HCT116 (cell line): ENCODE results near the gene ABHD16B. TPM values are rescaled to one million over a fixed set of nuclear protein-coding genes. Genes with fewer than 3 reads are reported as not detected.

Experiments
- ATAC-seq: fragments of 200-7000 bp; cut with Tn5 transposase; 2 replicates; pipeline ENCODE4 v1.9.1; 2020; ENCODE audit warnings: mild to moderate bottlenecking, moderate library complexity
- BruUV-seq: library from RNA; stranded (reverse); fragments of 400-500 nt; replicated peaks from 2 replicates; lab custom pipeline; 2021; lab: Mats Ljungman, UMichigan
- CTCF ChIA-PET: fragments of 300-600 bp; sonication (Branson Sonifier 250); formaldehyde crosslinking; loops from one replicate; lab custom pipeline; 2021; ENCODE audit warnings: antibody characterized with exemption; lab: Charles Lee
- POLR2A ChIA-PET: fragments of 300-600, 350-600 bp; sonication (Branson Sonifier 250); formaldehyde crosslinking; loops from one replicate; lab custom pipeline; 2021; ENCODE audit warnings: antibody characterized with exemption; lab: Charles Lee
- RAD21 ChIA-PET, 2 experiments: fragments of 300-600 bp; sonication (Branson Sonifier 250); formaldehyde crosslinking; loops; one replicate each; lab custom pipeline; 2023; ENCODE audit warnings: low total read pairs in 2 of 2; ENCODE audit not compliant: uncharacterized antibody in 2 of 2, unreplicated experiment in 2 of 2, low non-redundant PET in 1 of 2; lab: Charles Lee
- DNase-seq: peaks from one replicate; pipeline ENCODE4 v3.0.0-alpha.2; 2010; ENCODE audit warnings: low read depth, low spot score
- H2AFZ ChIP-seq: fragments of 200-600 bp; shearing (Covaris generic), sonication (generic); 2 replicates; pipeline ENCODE4 v1.6.1; 2017; ENCODE audit warnings: low read depth, mixed run types, mixed read lengths, antibody characterized with exemption, low read length; ENCODE audit not compliant: poor library complexity, severe bottlenecking
- H3K27ac ChIP-seq: 2 replicates; pipeline ENCODE4 v1.5.1; 2012; ENCODE audit warnings: low read depth, low read length
- H3K27me3 ChIP-seq: fragments of 200-600 bp; sonication (generic); 2 replicates; pipeline ENCODE4 v1.6.1; 2016; ENCODE audit warnings: mixed run types, low read length, mixed read lengths; ENCODE audit not compliant: insufficient read depth
- H3K36me3 ChIP-seq, 2 experiments: fragments of 200-500 bp in 1 of 2; fragments of 200-600 bp in 1 of 2; sonication (Bioruptor generic) in 1 of 2; sonication (generic) in 1 of 2; 2 replicates each; pipeline versions ENCODE4 v1.5.1 to v1.6.1; 2014 to 2016; ENCODE audit warnings: low read length in 2 of 2, inconsistent platforms in 1 of 2, mixed read lengths in 1 of 2, mixed run types in 1 of 2; ENCODE audit not compliant: insufficient read depth in 2 of 2, control insufficient read depth in 1 of 2
- H3K4me1 ChIP-seq, 2 experiments: fragments of 200-600 bp in 1 of 2; sonication (generic) in 1 of 2; 2 replicates each; pipeline versions ENCODE4 v1.5.1 to v1.6.1; 2012 to 2017; ENCODE audit warnings: low read length in 2 of 2, inconsistent platforms in 1 of 2, mild to moderate bottlenecking in 1 of 2, mixed read lengths in 1 of 2, mixed run types in 1 of 2, moderate library complexity in 1 of 2; ENCODE audit not compliant: insufficient read depth in 2 of 2, control insufficient read depth in 1 of 2
- H3K4me2 ChIP-seq: fragments of 200-600 bp; sonication (generic); 2 replicates; pipeline ENCODE4 v1.6.1; 2017; ENCODE audit warnings: mixed run types, low read length, mixed read lengths
- H3K4me3 ChIP-seq, 2 experiments: fragments of 200-600 bp in 1 of 2; sonication (generic) in 1 of 2; replicated peaks in 1 of 2; 2 replicates each; pipeline ENCODE4 v1.5.1; 2011 to 2016; ENCODE audit warnings: low read length in 2 of 2, control low read depth in 1 of 2, low read depth in 1 of 2, mild to moderate bottlenecking in 1 of 2, mixed read lengths in 1 of 2, mixed run types in 1 of 2
- H3K79me2 ChIP-seq: fragments of 200-600 bp; sonication (generic); 2 replicates; pipeline ENCODE4 v1.6.1; 2017; ENCODE audit warnings: mild to moderate bottlenecking, mixed run types, low read length, moderate library complexity, mixed read lengths; ENCODE audit not compliant: insufficient read depth
- H3K9ac ChIP-seq: fragments of 200-600 bp; sonication (generic); 2 replicates; pipeline ENCODE4 v1.6.1; 2016; ENCODE audit warnings: low read length, mixed read lengths
- H3K9me2 ChIP-seq: fragments of 200-600 bp; sonication (generic), shearing (Covaris generic); 2 replicates; pipeline ENCODE4 v1.6.1; 2017; ENCODE audit warnings: mixed run types, mild to moderate bottlenecking, moderate library complexity; ENCODE audit not compliant: insufficient read depth
- H3K9me3 ChIP-seq, 2 experiments: fragments of 200-500 bp in 1 of 2; fragments of 200-600 bp in 1 of 2; sonication (Bioruptor generic) in 1 of 2; sonication (generic) in 1 of 2; 2 replicates each; pipeline ENCODE4 v1.6.1; 2014 to 2017; ENCODE audit warnings: low read length in 2 of 2, mixed read lengths in 2 of 2, inconsistent platforms in 1 of 2, low read depth in 1 of 2, mild to moderate bottlenecking in 1 of 2, mixed run types in 1 of 2, moderate library complexity in 1 of 2; ENCODE audit not compliant: control insufficient read depth in 1 of 2, insufficient read depth in 1 of 2
- H4K20me1 ChIP-seq: fragments of 200-600 bp; sonication (generic), shearing (Covaris generic); 2 replicates; pipeline ENCODE4 v1.6.1; 2017; ENCODE audit warnings: mixed run types, mild to moderate bottlenecking, moderate library complexity; ENCODE audit not compliant: insufficient read depth
- ELF1 ChIP-seq: IDR thresholded peaks from 2 replicates; pipeline ENCODE4 v1.6.1; 2012; ENCODE audit warnings: low read depth, borderline replicate concordance
- EZH2 ChIP-seq: fragments of 200-600 bp; sonication (generic); IDR thresholded peaks from 2 replicates; pipeline ENCODE4 v1.6.1; 2017; ENCODE audit warnings: antibody characterized with exemption, mixed run types
- EZH2phosphoT487 ChIP-seq: fragments of 200-600 bp; IDR thresholded peaks from 2 replicates; pipeline ENCODE4 v1.6.1; 2018; ENCODE audit warnings: antibody characterized with exemption, borderline replicate concordance
- MAX ChIP-seq: IDR thresholded peaks from 2 replicates; pipeline ENCODE4 v1.6.1; 2012
- REST ChIP-seq: IDR thresholded peaks from 2 replicates; pipeline ENCODE4 v1.6.1; 2012; ENCODE audit warnings: low read depth
- SIN3A ChIP-seq: IDR thresholded peaks from 2 replicates; pipeline ENCODE4 v1.6.1; 2012; ENCODE audit warnings: low read depth
- ZBTB33 ChIP-seq: IDR thresholded peaks from 2 replicates; pipeline ENCODE4 v1.6.1; 2011; ENCODE audit warnings: mild to moderate bottlenecking, low read length, moderate library complexity; ENCODE audit not compliant: insufficient replicate concordance; ENCODE audit errors: extremely low read depth
- ZNF274 ChIP-seq: fragments of 200-500 bp; sonication (Bioruptor generic); IDR thresholded peaks from 2 replicates; pipeline ENCODE4 v1.6.1; 2014; ENCODE audit warnings: mild to moderate bottlenecking, low read depth, low read length, inconsistent platforms
- intact Hi-C: fragments of 100-400 bp; cut with micrococcal nuclease; formaldehyde crosslinking; loops from 2 replicates; pipeline ENCODE4 v1.10.0; 2022
- total RNA-seq: library from RNA; stranded (reverse); gene quantifications from one replicate; pipeline ENCODE4 v1.2.1, GENCODE V29; 2021; ENCODE audit not compliant: unreplicated experiment

ABHD16B gene
- total RNA-seq, 1 experiment from 2014 or later, result not detected

GRCh38 chr20:63836458-63837344 lies 24.6 kb upstream of the ABHD16B start:
- no peak for TF ChIP-seq REST
- TF ChIP-seq ZNF274, result no peak
- no peak for TF ChIP-seq ELF1
- TF ChIP-seq EZH2, result no peak
- TF ChIP-seq SIN3A, result no peak
- TF ChIP-seq MAX, result no peak
- no peak for TF ChIP-seq EZH2phosphoT487
- no peak for TF ChIP-seq ZBTB33
- ChIA-PET RAD21 (no interaction called here), POLR2A (no interaction called here)

More at GRCh38 chr20:63836458-63837344, 24.6 kb upstream of the ABHD16B start:
- intact Hi-C loops, result no loop called here
- no peak overlapping the region for H3K4me2 ChIP-seq
- no peaks in the 10 kb centered on the region for H4K20me1 ChIP-seq
- H3K27ac ChIP-seq, result no peak overlapping the region
- no peaks in the 10 kb centered on the region for H3K27me3 ChIP-seq
- ATAC-seq (no peak), DNase-seq (no peak)
- no peaks in the 10 kb centered on the region for H3K9me3 ChIP-seq
- H3K9me2 ChIP-seq, result no peaks in the 10 kb centered on the region
- H3K9ac ChIP-seq, result no peak overlapping the region
- no peaks in the 10 kb centered on the region for H3K36me3 ChIP-seq
- peaks cover 19 to 29% of the 10 kb centered on the region in 2 experiments for H3K4me1 ChIP-seq
- BruUV-seq, result no TSS peak
- no peak overlapping the region for H2AFZ ChIP-seq
- CTCF ChIA-PET, result no interaction called here
- H3K79me2 ChIP-seq, result no peaks in the 10 kb centered on the region
- no peak overlapping the region for H3K4me3 ChIP-seq
